Effector memory CD4-positive, alpha-beta T cell (primary cell): ENCODE measurements around the gene ARHGAP6.
"Not testable (repeated sequence)": the region's sequence is repeated elsewhere in the genome, so short reads cannot be mapped to it uniquely, and the experiment has no call there.

Source experiments
- DNase-seq, 3 donors: peaks; one replicate each; pipeline ENCODE4 v3.0.0-alpha.2; 2020
- H3K27ac ChIP-seq: 2 replicates; pipeline ENCODE4 v1.7.0; 2013; ENCODE audit warnings: mild to moderate bottlenecking, low read length, moderate library complexity; ENCODE audit not compliant: insufficient read depth, poor library complexity, severe bottlenecking
- H3K27me3 ChIP-seq: replicated peaks from 2 replicates; pipeline ENCODE4 v1.7.0; 2013; ENCODE audit warnings: mild to moderate bottlenecking, low read length; ENCODE audit not compliant: insufficient read depth, control insufficient read depth, poor library complexity, severe bottlenecking
- H3K36me3 ChIP-seq: 2 replicates; pipeline ENCODE4 v1.7.0; 2013; ENCODE audit warnings: mild to moderate bottlenecking, low read length, moderate library complexity; ENCODE audit not compliant: control insufficient read depth, insufficient read depth
- H3K4me1 ChIP-seq: 2 replicates; pipeline ENCODE4 v1.7.0; 2013; ENCODE audit warnings: low read length, mild to moderate bottlenecking; ENCODE audit not compliant: control insufficient read depth, insufficient read depth, poor library complexity, severe bottlenecking
- H3K4me3 ChIP-seq: 2 replicates; pipeline ENCODE4 v1.7.0; 2013; ENCODE audit warnings: low read length, low read depth, mild to moderate bottlenecking; ENCODE audit not compliant: insufficient read depth, poor library complexity, severe bottlenecking
- H3K9me3 ChIP-seq: 2 replicates; pipeline ENCODE4 v1.7.0; 2013; ENCODE audit warnings: mild to moderate bottlenecking, low read length, moderate library complexity; ENCODE audit not compliant: control insufficient read depth

ARHGAP6 gene

DNA sequence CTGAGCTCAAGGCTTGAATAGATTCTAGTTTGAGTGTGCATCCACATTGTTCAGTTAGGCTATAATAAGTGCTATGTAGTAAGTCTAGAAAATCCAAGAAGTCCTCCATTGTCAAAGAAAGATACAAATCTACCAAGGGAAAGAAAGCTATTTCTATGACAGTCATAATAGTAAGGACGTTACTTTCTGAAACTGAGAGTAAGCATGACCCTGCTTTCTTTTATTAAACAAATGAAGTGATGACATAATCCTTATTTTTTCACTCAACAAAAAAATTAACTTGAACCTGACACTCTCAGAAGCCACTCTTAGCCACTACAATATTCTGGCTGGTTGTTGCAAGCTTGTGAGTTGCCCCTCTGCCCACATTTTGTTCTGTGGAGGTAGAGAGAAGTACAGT lies 406.3 kb downstream of the ARHGAP6 start:
- Histone ChIP-seq H3K4me3 (no peak overlapping the region), H3K27me3 (no peaks in the 10 kb centered on the region), H3K9me3 (no peaks in the 10 kb centered on the region), H3K4me1 (no peaks in the 10 kb centered on the region), H3K27ac (no peak overlapping the region), H3K36me3 (no peaks in the 10 kb centered on the region)
- DNase-seq = no peak

DNA sequence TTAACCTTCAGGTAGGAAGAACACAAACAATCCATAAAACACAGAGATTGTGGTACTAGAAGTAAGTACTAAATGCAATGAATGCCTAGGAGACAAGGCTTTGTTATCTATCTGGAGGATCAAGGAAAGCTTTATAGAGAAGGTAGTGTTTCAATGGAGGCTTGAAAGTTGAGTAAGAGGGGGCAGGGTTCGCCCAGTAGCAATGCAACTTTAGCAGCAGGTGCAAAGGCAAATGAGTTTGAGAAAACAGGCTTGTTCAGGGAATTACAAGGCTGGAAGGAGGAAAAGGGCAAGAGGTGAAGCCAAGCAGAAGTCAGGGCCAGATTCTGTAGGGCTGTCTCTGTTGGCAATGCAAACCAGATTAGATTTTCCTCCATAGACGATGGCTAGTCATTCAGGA lies 408.0 kb downstream of the ARHGAP6 start:
- no peak overlapping the region for H3K4me3 ChIP-seq
- no peaks in the 10 kb centered on the region for H3K9me3 ChIP-seq
- no peaks in the 10 kb centered on the region for H3K4me1 ChIP-seq
- H3K27me3 ChIP-seq = no peaks in the 10 kb centered on the region
- no peak for DNase-seq
- no peak overlapping the region for H3K27ac ChIP-seq
- no peaks in the 10 kb centered on the region for H3K36me3 ChIP-seq

DNA sequence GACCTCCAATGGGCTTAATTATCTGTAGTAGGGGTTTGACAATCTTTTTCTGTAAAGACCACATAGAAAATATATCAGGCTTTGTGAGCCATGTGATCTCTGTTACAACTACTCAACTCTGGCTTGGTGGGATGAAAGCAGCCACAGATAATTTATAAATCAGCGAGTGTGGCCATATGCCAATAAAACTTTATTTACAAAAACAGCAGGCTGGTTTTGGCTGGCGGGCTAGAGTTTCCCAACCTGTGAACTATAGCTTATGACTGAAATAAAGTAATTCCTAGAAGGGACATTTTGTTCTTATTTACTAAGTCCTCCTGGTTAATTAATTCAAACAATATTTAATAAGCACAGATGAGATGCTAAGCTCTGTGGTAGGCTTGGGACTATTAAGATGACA lies 408.4 kb downstream of the ARHGAP6 start:
- DNase-seq = no peak
- H3K4me3 ChIP-seq = no peak overlapping the region
- no peaks in the 10 kb centered on the region for H3K27me3 ChIP-seq
- no peaks in the 10 kb centered on the region for H3K9me3 ChIP-seq
- H3K36me3 ChIP-seq = no peaks in the 10 kb centered on the region
- H3K4me1 ChIP-seq = no peaks in the 10 kb centered on the region
- no peak overlapping the region for H3K27ac ChIP-seq

DNA sequence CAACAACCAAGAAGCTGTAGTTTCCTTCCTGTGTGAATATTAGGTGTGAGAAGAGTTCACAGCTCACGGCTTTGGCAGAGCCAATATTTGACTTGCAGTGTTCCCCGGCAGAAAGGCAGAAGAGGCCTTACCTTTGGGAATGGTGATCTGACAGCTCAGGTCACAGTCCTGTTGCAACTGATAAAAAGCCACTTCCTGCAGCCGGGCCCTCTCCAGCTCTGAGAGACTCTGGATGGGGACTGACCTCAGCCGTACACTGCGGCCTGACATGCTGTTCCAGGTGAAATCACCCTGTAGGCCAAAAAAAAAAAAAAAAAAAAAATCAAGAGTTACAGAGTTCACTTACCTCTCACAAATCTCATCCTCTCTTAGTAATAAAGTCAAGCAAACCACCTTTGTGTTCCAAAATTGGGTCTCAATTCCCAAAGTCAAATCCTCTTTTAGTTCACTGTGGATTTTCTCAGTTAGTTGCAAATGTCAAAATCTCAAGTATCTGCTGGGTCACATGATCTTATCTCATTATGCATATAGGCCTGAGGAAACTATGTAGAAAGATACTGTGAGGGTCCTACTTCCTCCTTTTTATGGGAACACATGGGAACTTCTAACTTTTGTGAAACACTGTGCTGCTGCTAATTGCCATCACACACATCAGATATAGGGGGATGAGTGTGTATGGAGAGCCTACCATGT lies 411.2 kb downstream of the ARHGAP6 start:
- no peak for DNase-seq
- Histone ChIP-seq H3K36me3 (no peaks in the 10 kb centered on the region), H3K27ac (no peak overlapping the region), H3K9me3 (no peaks in the 10 kb centered on the region), H3K4me1 (no peaks in the 10 kb centered on the region), H3K4me3 (no peak overlapping the region), H3K27me3 (no peaks in the 10 kb centered on the region)

DNA sequence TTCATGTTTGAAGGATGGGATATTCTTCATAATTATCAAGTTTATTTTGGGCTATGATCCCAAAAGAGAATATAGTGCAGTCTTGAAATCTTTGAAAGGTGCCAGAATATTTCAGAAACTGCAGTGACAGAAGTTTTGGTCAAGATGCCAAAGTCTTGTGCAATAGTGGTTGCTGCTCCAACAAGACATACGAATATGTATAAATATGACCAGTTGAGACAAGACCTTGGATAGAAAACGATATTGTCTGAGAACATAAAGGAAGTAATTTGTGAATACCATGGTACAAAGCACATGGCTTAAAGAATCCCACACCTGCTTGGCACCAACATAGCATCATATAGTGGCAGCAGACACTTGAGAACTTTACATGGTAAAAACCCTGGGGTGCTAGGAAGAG lies 421.1 kb downstream of the ARHGAP6 start:
- no peaks in the 10 kb centered on the region for H3K4me1 ChIP-seq
- no peaks in the 10 kb centered on the region for H3K27me3 ChIP-seq
- no peak overlapping the region for H3K27ac ChIP-seq
- H3K9me3 ChIP-seq = no peaks in the 10 kb centered on the region
- DNase-seq = no peak
- H3K4me3 ChIP-seq = no peak overlapping the region
- H3K36me3 ChIP-seq = no peaks in the 10 kb centered on the region

DNA sequence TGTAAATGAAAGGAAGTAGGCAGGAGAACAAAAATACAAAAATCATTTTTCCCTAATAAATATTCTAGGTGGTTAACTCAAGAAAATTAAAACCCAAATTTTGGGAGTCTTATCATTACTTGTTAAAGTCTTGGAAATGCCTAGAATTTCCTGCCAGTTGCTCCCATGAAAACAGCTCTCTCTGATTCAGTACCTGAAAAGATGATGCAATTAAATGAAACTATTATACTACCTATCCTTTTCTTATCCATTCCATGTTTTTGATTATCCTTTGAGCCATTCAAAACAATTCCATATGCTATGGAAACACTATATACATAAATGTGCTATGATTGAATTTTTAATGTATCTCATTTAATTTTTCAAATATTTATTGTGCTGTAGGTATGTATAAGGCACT lies 423.0 kb downstream of the ARHGAP6 start:
- Histone ChIP-seq H3K4me1 (no peaks in the 10 kb centered on the region), H3K9me3 (no peaks in the 10 kb centered on the region), H3K27me3 (no peaks in the 10 kb centered on the region), H3K4me3 (no peak overlapping the region), H3K27ac (no peak overlapping the region), H3K36me3 (no peaks in the 10 kb centered on the region)
- DNase-seq = no peak

DNA sequence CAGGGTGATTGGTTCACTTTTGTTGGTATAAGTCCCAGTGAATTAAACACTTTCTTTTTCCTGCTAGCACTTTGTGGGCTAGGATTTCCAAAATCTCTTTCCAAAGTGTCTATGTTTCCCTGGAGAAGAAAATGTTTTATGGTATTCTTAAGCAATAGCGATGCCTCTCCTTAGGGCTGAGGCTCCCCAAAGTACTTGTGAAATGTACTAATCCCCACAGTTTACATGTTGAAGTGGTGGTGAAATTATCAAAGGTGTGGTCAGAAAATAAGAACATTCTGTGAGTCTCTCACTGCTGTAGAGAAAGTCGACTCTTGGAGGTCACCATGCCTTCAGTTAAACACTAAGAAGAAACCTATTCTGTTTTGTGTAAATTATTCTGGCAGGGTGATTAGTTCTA lies 424.0 kb downstream of the ARHGAP6 start:
- DNase-seq = no peak
- Histone ChIP-seq H3K36me3 (no peaks in the 10 kb centered on the region), H3K27ac (no peak overlapping the region), H3K4me3 (no peak overlapping the region), H3K9me3 (no peaks in the 10 kb centered on the region), H3K4me1 (no peaks in the 10 kb centered on the region), H3K27me3 (no peaks in the 10 kb centered on the region)

DNA sequence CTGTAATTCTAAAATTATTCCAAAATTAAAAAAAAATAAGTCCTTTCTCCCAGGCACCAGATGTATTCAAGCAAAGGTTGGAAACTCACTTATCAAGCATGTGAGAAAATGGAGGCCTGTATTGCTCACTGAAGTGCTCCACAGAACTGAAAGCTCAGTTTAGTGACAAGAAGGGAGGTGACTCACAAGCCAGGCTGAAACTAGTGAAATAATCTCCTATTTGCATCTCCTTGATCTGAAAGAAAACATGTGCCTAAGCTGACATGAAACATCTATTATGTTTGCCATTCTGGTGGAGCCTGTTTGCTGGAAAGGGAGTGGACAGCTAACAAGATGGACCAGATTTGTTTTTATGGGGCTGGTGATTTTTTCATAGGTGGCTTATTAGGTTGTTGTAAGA lies 426.5 kb downstream of the ARHGAP6 start:
- Histone ChIP-seq H3K4me3 (no peak overlapping the region), H3K4me1 (no peaks in the 10 kb centered on the region), H3K9me3 (no peaks in the 10 kb centered on the region), H3K36me3 (no peaks in the 10 kb centered on the region), H3K27ac (no peak overlapping the region), H3K27me3 (no peaks in the 10 kb centered on the region)
- DNase-seq = no peak

DNA sequence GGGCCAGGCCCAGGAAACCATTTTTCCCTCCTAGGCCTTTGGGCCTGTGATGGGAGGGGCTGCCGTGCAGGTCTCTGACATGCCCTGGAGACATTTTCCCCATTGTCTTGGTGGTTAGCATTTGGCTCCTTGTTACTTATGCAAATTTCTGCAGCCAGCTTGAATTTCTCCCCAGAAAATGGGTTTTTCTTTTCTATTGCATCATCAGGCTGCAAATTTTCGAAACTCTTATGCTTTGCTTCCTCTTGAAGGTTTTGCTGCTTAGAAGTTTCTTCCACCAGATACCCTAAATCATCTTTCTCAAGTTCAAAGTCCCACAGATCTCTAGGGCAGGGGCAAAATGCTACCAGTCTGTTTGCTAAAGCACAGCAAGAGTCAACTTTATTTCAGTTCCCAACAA lies 430.3 kb downstream of the ARHGAP6 start:
- not testable (repeated sequence) for H3K9me3 ChIP-seq, H3K4me1 ChIP-seq, H3K4me3 ChIP-seq, H3K27ac ChIP-seq, H3K36me3 ChIP-seq, DNase-seq, H3K27me3 ChIP-seq

DNA sequence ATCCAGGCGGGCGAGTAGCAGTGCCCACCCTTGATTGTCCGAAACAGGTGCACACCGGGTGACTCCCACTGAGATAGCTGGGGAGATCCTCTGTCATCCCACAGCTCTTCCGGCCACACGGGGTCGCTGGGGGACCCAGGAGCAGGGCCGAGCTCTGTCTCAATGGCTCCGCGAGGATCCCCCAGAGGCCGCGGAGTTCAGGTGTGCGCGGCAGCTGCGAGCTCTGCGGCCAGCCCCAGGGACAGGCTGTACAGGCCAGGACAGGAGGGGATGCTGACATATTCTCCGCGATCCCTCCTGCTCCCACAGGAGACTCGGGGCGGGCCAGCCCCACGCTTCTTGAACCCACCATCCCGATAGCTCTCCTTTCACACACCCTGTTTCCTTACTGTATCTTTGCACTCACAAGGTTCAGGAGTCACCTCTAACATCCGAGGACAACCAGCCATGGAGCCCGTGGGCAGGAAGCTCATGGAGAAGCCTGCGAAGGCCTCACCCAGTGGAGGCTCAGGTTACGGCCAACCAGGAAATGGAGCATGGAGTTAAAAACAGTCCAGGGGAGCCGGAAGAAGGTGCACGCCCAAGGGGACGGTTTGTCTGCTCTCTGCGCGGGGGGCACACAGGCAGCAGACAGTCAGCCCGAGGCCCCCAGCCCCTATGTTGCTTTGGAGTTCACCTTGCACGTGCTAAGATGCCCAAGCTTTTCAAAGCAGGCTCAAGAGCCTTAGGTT lies 450.4 kb downstream of the ARHGAP6 start:
- H3K36me3 ChIP-seq = no peaks in the 10 kb centered on the region
- H3K9me3 ChIP-seq = no peaks in the 10 kb centered on the region
- no peak overlapping the region for H3K4me3 ChIP-seq
- H3K27me3 ChIP-seq = no peaks in the 10 kb centered on the region
- DNase-seq = no peak
- no peak overlapping the region for H3K27ac ChIP-seq
- no peaks in the 10 kb centered on the region for H3K4me1 ChIP-seq
